Prostate gland (tissue), 2 donors: ENCODE results near the gene RAB3IP. TPM values are rescaled to one million over a fixed set of nuclear protein-coding genes. Genes with fewer than 3 reads are reported as not detected.

Experiments
- DNase-seq: peaks from one replicate; pipeline ENCODE4 v3.0.0-alpha.2; 2019; ENCODE audit warnings: low spot score
- H3K27ac ChIP-seq, 2 donors: fragments of 200-600 bp; sonication (generic); 2 replicates each; pipeline ENCODE4 v1.5.1; 2017 to 2019
- H3K27me3 ChIP-seq: fragments of 200-600 bp; sonication (generic); replicated peaks from 2 replicates; pipeline ENCODE4 v1.5.1; 2019; ENCODE audit not compliant: insufficient read depth
- H3K36me3 ChIP-seq, 2 donors: fragments of 200-600 bp; sonication (generic); 1 replicate in 1 of 2; 2 replicates in 1 of 2; pipeline versions ENCODE4 v1.5.1 to v1.8.1; 2017 to 2019
- H3K4me1 ChIP-seq: fragments of 200-600 bp; sonication (generic); replicated peaks from 2 replicates; pipeline ENCODE4 v1.5.1; 2019
- H3K4me3 ChIP-seq, 2 donors: fragments of 200-600 bp; sonication (generic); 2 replicates each; pipeline ENCODE4 v1.5.1; 2017 to 2019
- H3K9me3 ChIP-seq: fragments of 200-600 bp; sonication (generic); 2 replicates; pipeline ENCODE4 v1.5.1; 2017
- CTCF ChIP-seq, 4 experiments: fragments of 200-600 bp in 2 of 4; fragments of 450-650 bp in 2 of 4; sonication (generic) in 2 of 4; IDR thresholded peaks; 1 replicate in 3 of 4; 2 replicates in 1 of 4; pipeline ENCODE4 v1.5.1; 2016 to 2019; ENCODE audit warnings: antibody characterized with exemption in 4 of 4, mild to moderate bottlenecking in 2 of 4, moderate library complexity in 2 of 4
- POLR2A ChIP-seq: fragments of 450-650 bp; IDR thresholded peaks from one replicate; pipeline ENCODE4 v1.6.1; 2016; ENCODE audit warnings: antibody characterized with exemption, mild to moderate bottlenecking
- POLR2AphosphoS5 ChIP-seq: sonication (generic); formaldehyde crosslinking; IDR thresholded peaks from one replicate; pipeline ENCODE4 v1.6.1; 2017; ENCODE audit warnings: antibody characterized with exemption
- WGBS: methylation state at CpG from one replicate; pipeline ENCODE4 v1.1.5; 2018; 5-methylcytosine and 5-hydroxymethylcytosine counted together
- intact Hi-C: fragments of 100-400 bp; cut with DNase I; formaldehyde crosslinking; loops from one replicate; pipeline ENCODE4 v1.14.2; 2022
- total RNA-seq, 2 donors: library from RNA; depleted of rRNA; stranded (reverse); fragments of >200 nt; gene quantifications; one replicate each; pipeline ENCODE4 v1.1.0, GENCODE V29; 2016

RAB3IP gene
- total RNA-seq, 2 donors from 2014 or later = 35.2 to 40.3 TPM

GRCh38 chr12:69834576-69834975, 95.9 kb downstream of the RAB3IP start:
- no peak for TF ChIP-seq POLR2AphosphoS5
- no peak for TF ChIP-seq CTCF (IDR thresholded peaks at IDR 0.05)
- TF ChIP-seq POLR2A = no peak
- no peak overlapping the region for H3K4me3 ChIP-seq
- no peaks in the 10 kb centered on the region for H3K4me1 ChIP-seq
- no peak for DNase-seq
- H3K36me3 ChIP-seq = no peaks in the 10 kb centered on the region
- H3K27me3 ChIP-seq = no peaks in the 10 kb centered on the region
- no peaks in the 10 kb centered on the region for H3K9me3 ChIP-seq
- H3K27ac ChIP-seq = no peak overlapping the region
- intact Hi-C loops = no loop called here

GRCh38 chr12:69835081-69835480, 96.4 kb downstream of the RAB3IP start:
- TF ChIP-seq CTCF (IDR thresholded peaks at IDR 0.05) (no peak), POLR2AphosphoS5 (no peak), POLR2A (no peak)
- WGBS = 57% methylated on average over 3 of the region's 3 CpGs
- Histone ChIP-seq H3K4me1 (no peaks in the 10 kb centered on the region), H3K4me3 (no peak overlapping the region), H3K27ac (no peak overlapping the region), H3K9me3 (no peaks in the 10 kb centered on the region), H3K27me3 (no peaks in the 10 kb centered on the region), H3K36me3 (no peaks in the 10 kb centered on the region)
- intact Hi-C loops = no loop called here
- no peak for DNase-seq

GRCh38 chr12:69836015-69836414, 97.4 kb downstream of the RAB3IP start:
- H3K36me3 ChIP-seq = no peaks in the 10 kb centered on the region
- H3K27ac ChIP-seq = no peak overlapping the region
- H3K9me3 ChIP-seq = no peaks in the 10 kb centered on the region
- intact Hi-C loops = no loop called here
- H3K4me3 ChIP-seq = no peak overlapping the region
- TF ChIP-seq CTCF (IDR thresholded peaks at IDR 0.05) (no peak), POLR2AphosphoS5 (no peak), POLR2A (no peak)
- no peaks in the 10 kb centered on the region for H3K4me1 ChIP-seq
- DNase-seq = no peak
- 95% methylated on average over 13 of the region's 13 CpGs for WGBS
- H3K27me3 ChIP-seq = no peaks in the 10 kb centered on the region

GRCh38 chr12:69837191-69837590, 98.5 kb downstream of the RAB3IP start:
- 90% methylated on average over 4 of the region's 4 CpGs for WGBS
- intact Hi-C loops = no loop called here
- H3K4me1 ChIP-seq = no peaks in the 10 kb centered on the region
- H3K4me3 ChIP-seq = no peak overlapping the region
- H3K27me3 ChIP-seq = no peaks in the 10 kb centered on the region
- no peak overlapping the region for H3K27ac ChIP-seq
- no peak for DNase-seq
- no peaks in the 10 kb centered on the region for H3K36me3 ChIP-seq
- H3K9me3 ChIP-seq = no peaks in the 10 kb centered on the region
- TF ChIP-seq CTCF (IDR thresholded peaks at IDR 0.05) (no peak), POLR2AphosphoS5 (no peak), POLR2A (no peak)

- Histone ChIP-seq H3K4me3 (no peak overlapping the region), H3K27ac (no peak overlapping the region), H3K27me3 (no peaks in the 10 kb centered on the region), H3K4me1 (no peaks in the 10 kb centered on the region), H3K9me3 (no peaks in the 10 kb centered on the region), H3K36me3 (no peaks in the 10 kb centered on the region)
- no peak for TF ChIP-seq CTCF (IDR thresholded peaks at IDR 0.05)
- TF ChIP-seq POLR2A = no peak
- TF ChIP-seq POLR2AphosphoS5 = no peak
- intact Hi-C loops = no loop called here
- DNase-seq = no peak
- WGBS = 61% methylated on average over 4 of the region's 4 CpGs
Observed at GRCh38 chr12:69837657-69838415, 99.2 kb downstream of the RAB3IP start.
